ENCODE results near the gene SOD3. TPM values are rescaled to one million over a fixed set of nuclear protein-coding genes. Genes with fewer than 3 reads are reported as not detected.

Gene SOD3
- polyA plus RNA-seq, 1 donor (not counting 4 experiments of a cell fraction or from before 2014, with no cell fraction given) = not detected

DNA sequence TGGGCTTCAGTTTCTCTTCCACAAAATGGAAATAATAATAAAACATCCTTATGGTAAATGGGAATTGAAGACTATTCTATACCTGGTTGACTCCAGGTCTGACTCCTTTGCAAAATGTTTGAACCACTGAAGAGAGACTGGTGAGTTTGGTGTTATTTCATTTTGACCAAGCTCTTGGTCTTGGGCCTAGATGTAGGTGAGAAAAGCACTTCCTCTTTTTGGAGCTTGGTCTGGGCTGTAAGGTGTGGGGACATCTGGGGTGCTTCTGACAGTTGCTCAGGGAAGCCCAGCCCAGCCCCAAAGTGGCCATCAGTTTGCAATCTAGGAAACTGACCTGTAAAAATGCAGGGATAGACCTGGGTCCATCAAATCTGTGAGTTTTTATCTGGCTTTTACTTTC is 26.8 kb upstream of the SOD3 start:
- TF ChIP-seq EZH2 (IDR thresholded peaks at IDR 0.05; ENCODE audit: low read length) = no peak
- TF ChIP-seq, protein P1, sequence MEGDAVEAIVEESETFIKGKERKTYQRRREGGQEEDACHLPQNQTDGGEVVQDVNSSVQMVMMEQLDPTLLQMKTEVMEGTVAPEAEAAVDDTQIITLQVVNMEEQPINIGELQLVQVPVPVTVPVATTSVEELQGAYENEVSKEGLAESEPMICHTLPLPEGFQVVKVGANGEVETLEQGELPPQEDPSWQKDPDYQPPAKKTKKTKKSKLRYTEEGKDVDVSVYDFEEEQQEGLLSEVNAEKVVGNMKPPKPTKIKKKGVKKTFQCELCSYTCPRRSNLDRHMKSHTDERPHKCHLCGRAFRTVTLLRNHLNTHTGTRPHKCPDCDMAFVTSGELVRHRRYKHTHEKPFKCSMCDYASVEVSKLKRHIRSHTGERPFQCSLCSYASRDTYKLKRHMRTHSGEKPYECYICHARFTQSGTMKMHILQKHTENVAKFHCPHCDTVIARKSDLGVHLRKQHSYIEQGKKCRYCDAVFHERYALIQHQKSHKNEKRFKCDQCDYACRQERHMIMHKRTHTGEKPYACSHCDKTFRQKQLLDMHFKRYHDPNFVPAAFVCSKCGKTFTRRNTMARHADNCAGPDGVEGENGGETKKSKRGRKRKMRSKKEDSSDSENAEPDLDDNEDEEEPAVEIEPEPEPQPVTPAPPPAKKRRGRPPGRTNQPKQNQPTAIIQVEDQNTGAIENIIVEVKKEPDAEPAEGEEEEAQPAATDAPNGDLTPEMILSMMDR (optimal IDR thresholded peaks at IDR 0.05 in 1 of 3, IDR thresholded peaks at IDR 0.05 in 1 of 3, conservative IDR thresholded peaks at IDR 0.05 in 1 of 3; ENCODE audit: extremely low read depth in 1 of 3, insufficient read depth in 2 of 3, low read length in 3 of 3) = no peak
- FAIRE-seq (no peak), DNase-seq (ENCODE audit: low read depth, low spot score) (no peak)
- Histone ChIP-seq H2AFZ (ENCODE audit: control insufficient read depth, low read length) (no peak overlapping the region), H3K4me1 (ENCODE audit: control insufficient read depth, extremely low read depth, insufficient read depth, low read length) (peaks cover 28% of the 10 kb centered on the region), H3K4me3 (ENCODE audit: control insufficient read depth in 2 of 3, extremely low read depth in 1 of 3, insufficient read depth in 2 of 3, low read depth in 1 of 3, low read length in 3 of 3) (no peak overlapping the region), H3K9me3 (ENCODE audit: control insufficient read depth, low read depth, low read length) (no peaks in the 10 kb centered on the region), H3K4me2 (ENCODE audit: control insufficient read depth, extremely low read depth, insufficient read depth, low read depth, low read length) (no peak overlapping the region), H3K27ac (ENCODE audit: control insufficient read depth, insufficient read depth, low read length) (no peak overlapping the region), H3K9ac (ENCODE audit: control insufficient read depth, extremely low read depth, insufficient read depth, low read length) (no peak overlapping the region), H4K20me1 (ENCODE audit: control insufficient read depth, extremely low read depth, insufficient read depth, low read length) (no peaks in the 10 kb centered on the region), H3K27me3 (ENCODE audit: control insufficient read depth, extremely low read depth, insufficient read depth, low read length) (no peaks in the 10 kb centered on the region), H3K9me1 (ENCODE audit: control insufficient read depth, extremely low read depth, insufficient read depth, low read length) (no peaks in the 10 kb centered on the region), H3K36me3 (ENCODE audit: control insufficient read depth in 2 of 2, extremely low read depth in 1 of 2, insufficient read depth in 2 of 2, low read length in 2 of 2) (no peaks in the 10 kb centered on the region), H3K79me2 (ENCODE audit: control insufficient read depth, insufficient read depth, low read length) (no peaks in the 10 kb centered on the region)
- dilution Hi-C loops (cut with MboI; ENCODE audit: extremely low pct_ligation_motif_present, low sequenced_read_pairs) = no loop called here

DNA sequence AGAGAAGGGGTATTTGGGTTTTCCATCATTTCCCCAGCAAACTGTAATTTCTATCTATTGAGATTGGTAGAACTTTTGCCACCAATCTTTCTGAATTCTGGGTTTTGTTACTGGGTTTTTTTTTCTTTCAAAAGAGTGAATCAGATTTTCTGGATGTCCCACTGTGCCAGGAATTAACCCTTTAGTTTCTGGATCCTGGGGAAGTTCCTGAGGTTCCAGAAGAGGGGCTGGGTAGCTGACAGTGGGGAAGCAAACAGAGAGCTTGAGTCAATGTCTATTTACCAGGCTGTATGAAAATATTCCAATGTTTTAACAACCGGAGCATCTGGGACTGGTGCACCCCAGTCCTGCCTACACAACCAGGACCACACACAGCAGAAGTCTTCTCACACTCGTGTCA is 25.8 kb upstream of the SOD3 start:
- Histone ChIP-seq H2AFZ (ENCODE audit: control insufficient read depth, low read length) (no peak overlapping the region), H3K9ac (ENCODE audit: control insufficient read depth, extremely low read depth, insufficient read depth, low read length) (no peak overlapping the region), H4K20me1 (ENCODE audit: control insufficient read depth, extremely low read depth, insufficient read depth, low read length) (no peaks in the 10 kb centered on the region), H3K4me2 (ENCODE audit: control insufficient read depth, extremely low read depth, insufficient read depth, low read depth, low read length) (peak overlapping the region; percentile 6), H3K36me3 (ENCODE audit: control insufficient read depth in 2 of 2, extremely low read depth in 1 of 2, insufficient read depth in 2 of 2, low read length in 2 of 2) (no peaks in the 10 kb centered on the region), H3K27me3 (ENCODE audit: control insufficient read depth, extremely low read depth, insufficient read depth, low read length) (no peaks in the 10 kb centered on the region), H3K4me1 (ENCODE audit: control insufficient read depth, extremely low read depth, insufficient read depth, low read length) (peaks cover 21% of the 10 kb centered on the region), H3K27ac (ENCODE audit: control insufficient read depth, insufficient read depth, low read length) (peak overlapping the region; percentile 36), H3K9me1 (ENCODE audit: control insufficient read depth, extremely low read depth, insufficient read depth, low read length) (no peaks in the 10 kb centered on the region), H3K79me2 (ENCODE audit: control insufficient read depth, insufficient read depth, low read length) (no peaks in the 10 kb centered on the region), H3K4me3 (ENCODE audit: control insufficient read depth in 2 of 3, extremely low read depth in 1 of 3, insufficient read depth in 2 of 3, low read depth in 1 of 3, low read length in 3 of 3) (no peak overlapping the region), H3K9me3 (ENCODE audit: control insufficient read depth, low read depth, low read length) (no peaks in the 10 kb centered on the region)
- dilution Hi-C loops (cut with MboI; ENCODE audit: extremely low pct_ligation_motif_present, low sequenced_read_pairs) = no loop called here
- FAIRE-seq = no peak
- TF ChIP-seq, protein P1 (optimal IDR thresholded peaks at IDR 0.05 in 1 of 3, IDR thresholded peaks at IDR 0.05 in 1 of 3, conservative IDR thresholded peaks at IDR 0.05 in 1 of 3; ENCODE audit: extremely low read depth in 1 of 3, insufficient read depth in 2 of 3, low read length in 3 of 3) = no peak
- DNase-seq (ENCODE audit: low read depth, low spot score) = no peak
